Measurements from ENCODE around the gene SLC22A17.

DNA sequence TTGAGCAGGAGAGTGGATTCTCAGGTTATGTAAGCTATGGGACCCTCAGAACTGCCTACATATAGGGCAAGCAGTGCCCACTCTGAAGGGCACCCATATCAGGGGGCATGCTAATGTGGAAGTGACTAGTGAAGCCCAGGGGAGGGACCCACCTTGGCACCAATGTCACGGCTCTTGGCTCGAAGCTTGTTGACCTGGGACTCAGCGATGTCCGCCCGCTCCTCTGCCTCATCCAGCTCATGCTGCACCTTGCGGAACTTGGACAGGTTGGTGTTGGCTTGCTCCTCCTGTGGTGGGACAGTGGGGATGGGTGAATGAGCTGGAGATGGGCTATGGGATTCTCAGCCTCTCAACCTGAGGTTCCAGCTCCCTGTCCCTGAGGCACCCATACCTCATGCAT is 29.6 kb upstream of the SLC22A17 start:
- TF ChIP-seq, protein P1, sequence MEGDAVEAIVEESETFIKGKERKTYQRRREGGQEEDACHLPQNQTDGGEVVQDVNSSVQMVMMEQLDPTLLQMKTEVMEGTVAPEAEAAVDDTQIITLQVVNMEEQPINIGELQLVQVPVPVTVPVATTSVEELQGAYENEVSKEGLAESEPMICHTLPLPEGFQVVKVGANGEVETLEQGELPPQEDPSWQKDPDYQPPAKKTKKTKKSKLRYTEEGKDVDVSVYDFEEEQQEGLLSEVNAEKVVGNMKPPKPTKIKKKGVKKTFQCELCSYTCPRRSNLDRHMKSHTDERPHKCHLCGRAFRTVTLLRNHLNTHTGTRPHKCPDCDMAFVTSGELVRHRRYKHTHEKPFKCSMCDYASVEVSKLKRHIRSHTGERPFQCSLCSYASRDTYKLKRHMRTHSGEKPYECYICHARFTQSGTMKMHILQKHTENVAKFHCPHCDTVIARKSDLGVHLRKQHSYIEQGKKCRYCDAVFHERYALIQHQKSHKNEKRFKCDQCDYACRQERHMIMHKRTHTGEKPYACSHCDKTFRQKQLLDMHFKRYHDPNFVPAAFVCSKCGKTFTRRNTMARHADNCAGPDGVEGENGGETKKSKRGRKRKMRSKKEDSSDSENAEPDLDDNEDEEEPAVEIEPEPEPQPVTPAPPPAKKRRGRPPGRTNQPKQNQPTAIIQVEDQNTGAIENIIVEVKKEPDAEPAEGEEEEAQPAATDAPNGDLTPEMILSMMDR (IDR thresholded peaks at IDR 0.05): no peak
- TF ChIP-seq POLR2AphosphoS5 (IDR thresholded peaks at IDR 0.05): no peak
